ENCODE measurements around the gene UBAP2L.

The UBAP2L gene

GRCh38 chr1:154182344-154183045, 38.3 kb upstream of the UBAP2L start:
- no peaks in the 10 kb centered on the region for H3K9me2 ChIP-seq (replicated peaks; ENCODE audit: low read depth, low read length)
- peak overlapping the region; percentile 88 for H3K4me2 ChIP-seq (ENCODE audit: low read depth, low read length, poor library complexity, severe bottlenecking)
- peak overlapping the region; percentile 97 for H3K4me3 ChIP-seq (ENCODE audit: low read length, poor library complexity, severe bottlenecking)
- peaks cover 36% of the 10 kb centered on the region for H3K4me1 ChIP-seq (ENCODE audit: insufficient read depth, low read length, poor library complexity, severe bottlenecking)
- peak overlapping the region; percentile 96 for H3K9ac ChIP-seq (ENCODE audit: low read depth, low read length, poor library complexity, severe bottlenecking)
- no peaks in the 10 kb centered on the region for H3K9me3 ChIP-seq (ENCODE audit: insufficient read depth, low read depth, low read length)
- H3K79me2 ChIP-seq (ENCODE audit: insufficient read depth, low read length), result peaks cover 50% of the 10 kb centered on the region
- TF ChIP-seq EZH2phosphoT487 (IDR thresholded peaks at IDR 0.05; ENCODE audit: borderline replicate concordance), result no peak
- no peak for TF ChIP-seq CTCF (conservative IDR thresholded peaks at IDR 0.05; ENCODE audit: low read length)
- H2AFZ ChIP-seq (ENCODE audit: low read length), result no peak overlapping the region
- H3F3A ChIP-seq (ENCODE audit: low read depth), result peaks cover 9% of the 10 kb centered on the region
- no peaks in the 10 kb centered on the region; the same call in 1 of the 2 replicates for H3K36me3 ChIP-seq (ENCODE audit: insufficient read depth, low read length)
- peaks cover 46% of the 10 kb centered on the region for H4K20me1 ChIP-seq (ENCODE audit: insufficient read depth, low read length, poor library complexity, severe bottlenecking)
- H3K27me3 ChIP-seq (ENCODE audit: insufficient read depth, low read length, poor library complexity, severe bottlenecking), result no peaks in the 10 kb centered on the region

DNA sequence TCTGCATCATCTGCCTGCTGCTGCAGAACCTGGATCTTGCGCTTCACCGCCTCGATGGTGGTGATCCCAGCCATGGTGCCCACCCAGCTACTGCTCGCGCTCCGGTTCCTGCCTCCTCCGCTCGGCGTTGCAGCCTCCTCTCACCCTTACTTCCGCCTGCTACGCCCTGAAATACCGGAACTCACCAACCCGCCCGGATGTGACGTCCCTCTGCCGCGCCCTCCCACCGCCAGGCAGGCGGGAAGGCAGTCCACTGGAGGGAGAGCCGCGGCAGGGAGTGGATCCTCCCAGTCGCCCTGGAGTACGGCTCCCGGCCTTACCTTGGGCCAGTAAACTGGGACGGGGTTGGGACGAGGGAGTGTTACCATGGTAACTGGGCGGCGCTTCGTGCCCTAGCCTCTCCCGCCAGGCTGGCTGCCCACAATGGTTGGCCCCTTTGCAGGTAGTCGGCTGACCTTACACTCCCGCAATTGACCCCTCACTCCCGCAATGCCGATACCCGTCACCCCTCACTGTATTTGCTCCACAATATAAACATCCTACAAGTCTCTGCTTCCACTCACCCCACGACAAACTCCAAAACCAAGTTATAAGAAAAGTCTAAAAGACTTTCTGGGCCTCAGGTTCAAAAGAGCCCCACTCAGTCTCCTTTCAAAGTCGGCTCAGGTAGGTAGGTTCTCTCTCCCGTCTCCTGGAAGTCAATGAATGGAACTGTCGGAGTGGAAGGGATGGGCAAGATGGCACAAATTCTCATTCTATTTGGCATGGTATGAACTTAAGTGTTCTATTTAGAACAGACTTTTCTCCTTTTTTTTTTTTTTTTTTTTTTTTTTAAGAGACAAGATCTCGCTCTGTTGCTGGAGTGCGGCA, 37.5 kb upstream of the UBAP2L start:
- H3K4me1 ChIP-seq (ENCODE audit: insufficient read depth, low read length, poor library complexity, severe bottlenecking), result peaks cover 28% of the 10 kb centered on the region

GRCh38 chr1:154186177-154186576, 34.6 kb upstream of the UBAP2L start:
- Histone ChIP-seq H3K9me2 (replicated peaks; ENCODE audit: low read depth, low read length) (no peaks in the 10 kb centered on the region), H3K4me2 (ENCODE audit: low read depth, low read length, poor library complexity, severe bottlenecking) (no peak overlapping the region), H3K9ac (ENCODE audit: low read depth, low read length, poor library complexity, severe bottlenecking) (no peak overlapping the region), H3K9me3 (ENCODE audit: insufficient read depth, low read depth, low read length) (no peaks in the 10 kb centered on the region), H3K4me1 (ENCODE audit: insufficient read depth, low read length, poor library complexity, severe bottlenecking) (peaks cover 3% of the 10 kb centered on the region), H3K79me2 (ENCODE audit: insufficient read depth, low read length) (peaks cover 13% of the 10 kb centered on the region), H4K20me1 (ENCODE audit: insufficient read depth, low read length, poor library complexity, severe bottlenecking) (peaks cover 9% of the 10 kb centered on the region), H3F3A (ENCODE audit: low read depth) (peaks cover 4% of the 10 kb centered on the region), H3K36me3 (ENCODE audit: insufficient read depth, low read length) (no peaks in the 10 kb centered on the region), H2AFZ (ENCODE audit: low read length) (no peak overlapping the region), H3K27me3 (ENCODE audit: insufficient read depth, low read length, poor library complexity, severe bottlenecking) (no peaks in the 10 kb centered on the region), H3K4me3 (ENCODE audit: low read length, poor library complexity, severe bottlenecking) (no peak overlapping the region)
- no peak for TF ChIP-seq EZH2phosphoT487 (IDR thresholded peaks at IDR 0.05; ENCODE audit: borderline replicate concordance)
- TF ChIP-seq CTCF (conservative IDR thresholded peaks at IDR 0.05; ENCODE audit: low read length), result peak; percentile 83

More for the DNA sequence above, 37.5 kb upstream of the UBAP2L start:
- Histone ChIP-seq H3K36me3 (ENCODE audit: insufficient read depth, low read length) (no peaks in the 10 kb centered on the region; the same call in 1 of the 2 replicates), H3F3A (ENCODE audit: low read depth) (peaks cover 4% of the 10 kb centered on the region), H2AFZ (ENCODE audit: low read length) (peak overlapping the region; percentile 84), H3K4me2 (ENCODE audit: low read depth, low read length, poor library complexity, severe bottlenecking) (peak overlapping the region; percentile 88), H3K27me3 (ENCODE audit: insufficient read depth, low read length, poor library complexity, severe bottlenecking) (no peaks in the 10 kb centered on the region), H4K20me1 (ENCODE audit: insufficient read depth, low read length, poor library complexity, severe bottlenecking) (peaks cover 38% of the 10 kb centered on the region), H3K9me2 (replicated peaks; ENCODE audit: low read depth, low read length) (no peaks in the 10 kb centered on the region), H3K79me2 (ENCODE audit: insufficient read depth, low read length) (peaks cover 42% of the 10 kb centered on the region), H3K9me3 (ENCODE audit: insufficient read depth, low read depth, low read length) (no peaks in the 10 kb centered on the region), H3K4me3 (ENCODE audit: low read length, poor library complexity, severe bottlenecking) (peak overlapping the region; percentile 97), H3K9ac (ENCODE audit: low read depth, low read length, poor library complexity, severe bottlenecking) (peak overlapping the region; percentile 96)
- TF ChIP-seq CTCF (conservative IDR thresholded peaks at IDR 0.05; ENCODE audit: low read length) (no peak), EZH2phosphoT487 (IDR thresholded peaks at IDR 0.05; ENCODE audit: borderline replicate concordance) (no peak)
